NCI-H1694 (cell line): ENCODE data around the gene RPA3.

Experiments
- DNase-seq: peaks from one replicate; lab custom pipeline; 2025; lab: John Stamatoyannopoulos, UW

The RPA3 gene

DNA sequence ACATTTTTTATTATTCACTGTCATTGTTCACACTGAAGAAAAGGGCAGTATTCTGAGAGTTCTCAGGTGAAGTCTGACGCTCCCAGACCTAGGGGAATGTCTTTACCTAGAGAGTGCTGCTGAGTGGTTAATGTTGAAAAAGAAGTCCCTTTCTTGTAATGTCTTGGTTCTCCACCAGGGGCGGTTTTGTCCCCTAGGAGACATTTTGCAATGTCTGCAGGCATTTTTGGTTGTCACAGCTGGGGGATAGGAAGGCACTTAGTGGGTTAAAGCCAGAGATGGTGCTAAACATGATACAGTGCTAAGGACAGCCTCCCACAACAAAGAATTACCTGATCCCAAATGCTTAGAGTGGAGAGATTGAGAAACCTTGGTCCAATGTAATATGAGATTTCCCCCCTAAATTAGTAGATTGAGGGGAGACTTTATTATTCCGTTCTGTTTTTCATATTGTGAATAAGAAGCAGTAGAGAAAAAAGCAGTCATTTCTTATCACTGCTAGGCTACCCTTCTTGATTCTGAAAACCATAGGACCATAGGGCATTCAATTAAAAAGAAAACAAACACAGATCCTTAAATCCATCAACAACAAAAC is 64.7 kb downstream of the RPA3 start:
- peak; percentile 19 for DNase-seq

- no peak for DNase-seq
Measured at GRCh38 chr7:7652798-7653540, 65.4 kb downstream of the RPA3 start.

- no peak for DNase-seq
Measured at GRCh38 chr7:7651479-7651878, 66.9 kb downstream of the RPA3 start.

DNA sequence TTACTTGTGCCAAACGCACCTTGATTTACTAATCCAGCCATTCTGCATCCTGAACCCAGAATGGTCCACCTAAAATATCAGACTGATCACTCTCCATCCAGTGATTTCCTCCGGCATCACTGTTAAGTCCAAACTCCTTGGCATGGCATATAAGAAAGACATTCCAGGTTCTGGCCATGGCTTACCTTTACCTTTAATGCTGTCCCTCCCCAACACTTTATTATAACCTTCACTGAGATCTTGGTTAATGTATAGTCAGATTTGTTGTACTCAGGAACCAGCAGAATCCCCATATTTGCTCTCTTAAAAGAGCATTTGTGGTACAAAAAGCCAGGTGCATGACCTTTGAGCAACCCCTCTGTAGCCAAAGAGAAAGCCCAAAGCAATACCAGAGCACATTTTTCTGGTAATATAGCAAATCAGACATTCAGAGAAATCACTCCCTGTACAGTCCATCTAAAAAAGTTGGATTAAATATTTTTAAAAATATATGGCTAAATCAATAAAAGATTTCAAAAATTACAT is 67.7 kb downstream of the RPA3 start:
- DNase-seq: no peak

DNA sequence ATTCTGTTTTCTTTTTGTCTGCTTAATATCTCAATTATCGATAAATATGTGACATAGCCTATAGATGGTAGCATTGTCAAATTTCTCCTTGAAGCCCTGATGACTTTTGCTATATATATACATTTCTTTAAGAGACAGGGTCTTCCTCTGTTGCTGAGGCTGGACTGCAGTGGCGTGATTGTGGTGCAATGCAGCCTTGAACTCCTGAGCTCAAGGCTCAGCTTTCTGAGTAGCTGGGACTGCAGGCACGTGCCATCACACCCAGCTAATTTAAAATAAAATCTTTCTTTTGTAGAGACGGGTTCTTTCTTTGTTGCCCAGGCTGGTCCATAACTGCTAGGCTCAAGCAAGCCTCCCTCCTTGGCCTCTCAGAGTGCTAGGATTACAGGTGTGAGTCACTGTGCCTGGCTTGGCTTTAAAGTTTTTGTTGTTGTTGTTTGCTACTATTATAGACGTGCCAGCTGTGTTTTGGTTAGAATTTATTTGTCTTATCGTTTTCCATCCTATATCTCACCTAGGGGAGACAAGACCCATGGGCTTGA is 70.8 kb downstream of the RPA3 start:
- DNase-seq: no peak

DNA sequence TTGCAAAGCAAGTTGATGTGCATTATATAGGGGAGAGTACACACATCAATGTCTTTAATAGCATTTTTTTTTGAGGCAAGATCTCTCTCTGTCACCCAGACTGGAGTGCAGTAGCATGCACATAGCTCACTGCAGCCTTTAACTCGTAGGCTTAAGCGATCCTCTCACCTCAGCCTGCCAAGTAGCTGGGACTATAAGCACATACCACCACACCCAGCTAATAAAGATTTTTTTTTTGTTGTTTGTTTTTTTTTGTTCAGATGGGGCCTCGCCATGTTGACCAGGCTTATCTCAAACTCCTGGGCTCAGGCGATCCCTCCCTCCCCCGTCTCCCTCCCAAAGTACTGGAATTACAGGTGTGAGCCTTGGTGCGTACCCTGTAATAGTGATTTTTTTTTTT is 76.3 kb downstream of the RPA3 start:
- DNase-seq: no peak

DNA sequence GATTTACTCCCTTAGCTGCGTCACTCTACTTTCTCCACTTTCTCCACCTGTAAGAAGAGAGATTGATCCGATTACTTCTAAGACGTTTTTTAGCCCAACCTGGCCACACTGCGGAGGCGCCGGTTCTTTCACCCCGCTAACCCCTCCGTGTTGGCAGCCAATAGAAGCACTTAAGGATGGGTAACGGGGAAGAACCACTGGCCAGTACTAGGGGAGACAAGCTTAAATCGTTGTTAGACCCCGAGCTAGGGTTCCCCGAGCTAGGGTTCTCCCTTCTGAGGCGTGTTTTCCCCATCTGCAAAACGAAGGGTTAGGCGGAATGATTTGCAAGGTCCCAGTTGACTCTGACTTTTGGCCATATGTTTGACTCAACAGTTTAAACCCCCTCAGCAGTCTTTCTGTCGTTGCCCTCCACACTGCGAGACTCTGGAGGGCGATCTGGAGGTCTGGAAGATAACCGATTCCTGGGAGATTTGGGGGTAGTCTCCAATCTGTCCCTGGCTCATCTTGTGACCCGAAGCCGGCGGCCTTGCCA is 77.2 kb downstream of the RPA3 start:
- DNase-seq: peak; percentile 7

GRCh38 chr7:7640221-7641128 is 77.9 kb downstream of the RPA3 start, which contains the start of gene UMAD1:
TSS of gene UMAD1 (plus strand) at chr7:7640752. CDS start at chr7:7673372, 32,620 bp downstream.
- DNase-seq: peak; percentile 99

DNA sequence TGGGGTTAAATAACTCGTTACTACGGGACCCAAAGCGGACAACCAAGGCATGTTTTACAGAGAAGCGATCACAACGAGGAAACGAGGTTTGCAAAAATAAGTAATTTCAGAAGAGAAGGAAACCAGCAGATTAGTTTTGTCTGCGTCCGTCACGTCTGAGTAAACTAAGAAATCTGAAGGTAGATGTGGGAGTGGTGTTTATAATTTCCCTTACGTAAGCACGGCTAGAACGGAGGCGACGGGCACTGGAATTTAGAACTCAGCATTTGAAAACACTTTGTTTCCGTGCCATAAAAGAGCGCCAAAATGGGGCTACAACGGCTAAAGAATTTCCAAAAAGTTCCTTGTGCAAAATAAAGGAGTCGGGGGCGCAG is 78.6 kb downstream of the RPA3 start:
- DNase-seq: no peak

- DNase-seq: no peak
Measured at GRCh38 chr7:7639421-7639820, 79.0 kb downstream of the RPA3 start.

DNA sequence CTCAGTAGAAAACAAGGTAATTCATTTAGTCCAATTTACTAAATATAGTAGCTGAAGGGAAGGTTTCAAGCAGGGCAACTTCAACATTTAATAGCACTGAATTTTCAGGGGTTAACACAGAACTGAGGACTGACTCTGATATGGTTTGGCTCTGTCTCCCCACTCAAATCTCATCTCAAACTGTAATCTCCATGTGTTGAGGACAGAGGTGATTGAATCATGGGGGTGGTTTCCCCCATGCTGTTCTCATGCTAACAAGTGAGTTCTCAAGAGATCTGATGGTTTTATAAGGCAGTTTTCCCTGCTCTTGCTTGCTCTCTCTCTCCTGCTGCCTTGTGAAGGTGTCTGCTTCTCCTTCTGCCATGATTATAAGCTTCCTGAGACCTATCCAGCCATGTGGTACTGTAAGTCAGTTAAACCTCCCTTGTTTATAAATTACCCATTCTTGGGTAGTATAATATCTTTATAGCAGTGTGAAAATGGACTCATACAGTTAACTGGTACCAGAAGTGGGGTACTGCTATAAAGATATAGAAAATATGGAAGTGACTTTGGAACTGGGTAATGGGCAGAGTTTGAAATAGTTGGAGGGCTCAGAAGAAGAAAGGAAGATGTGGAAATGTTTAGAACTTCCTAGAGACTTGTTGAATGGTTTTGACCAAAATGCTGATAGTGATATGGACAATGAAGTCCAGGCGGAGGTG is 87.6 kb downstream of the RPA3 start:
- no peak for DNase-seq

GRCh38 chr7:7628476-7628875 is 89.9 kb downstream of the RPA3 start:
- DNase-seq: no peak

DNA sequence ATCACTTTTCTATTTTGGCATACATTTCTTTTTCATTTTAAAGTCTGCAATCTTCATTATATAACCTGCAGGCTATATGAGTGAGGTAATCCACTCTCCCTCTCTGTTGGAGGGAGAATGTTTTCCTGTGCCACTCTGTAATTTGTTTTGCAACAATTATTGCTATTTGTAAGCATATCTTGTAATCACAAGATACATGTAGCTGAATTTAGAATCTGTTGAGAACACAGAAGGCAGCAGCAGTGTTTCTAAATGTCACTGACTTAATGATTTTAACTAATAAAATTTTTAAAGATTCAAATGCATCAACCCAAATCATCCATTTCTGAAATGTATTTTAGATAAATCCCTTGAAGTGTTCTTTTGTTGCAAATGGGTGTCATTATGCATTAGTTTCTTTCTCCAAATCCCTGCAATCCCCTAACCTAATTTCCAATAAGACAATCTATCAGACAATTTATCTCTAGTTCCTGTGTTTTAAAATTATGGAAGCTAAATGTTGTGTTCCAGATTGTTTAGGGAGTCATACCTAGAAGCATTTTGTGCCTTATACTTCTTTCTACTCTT is 97.7 kb downstream of the RPA3 start:
- no peak for DNase-seq

DNA sequence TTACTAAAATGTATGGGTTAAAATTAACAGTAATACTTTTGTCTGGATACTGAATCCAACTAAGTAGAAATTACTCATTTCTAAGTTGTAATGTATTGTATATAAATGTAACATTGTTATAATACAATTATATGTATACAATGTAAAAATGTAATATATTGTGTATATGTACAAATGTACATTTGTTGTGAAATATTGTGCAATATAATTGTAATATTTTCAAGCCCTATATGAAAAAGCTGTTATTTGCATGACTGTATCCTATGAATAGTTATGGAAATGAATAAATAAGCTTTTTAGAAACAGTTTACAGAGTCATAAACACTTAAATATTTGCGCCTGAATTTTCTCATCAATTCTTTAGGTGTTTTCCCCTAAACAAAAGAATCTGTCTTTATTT is 98.2 kb downstream of the RPA3 start:
- no peak for DNase-seq

GRCh38 chr7:7618410-7618809 is 100.0 kb downstream of the RPA3 start:
- no peak for DNase-seq

GRCh38 chr7:7617550-7617949 is 100.9 kb downstream of the RPA3 start:
- no peak for DNase-seq

DNA sequence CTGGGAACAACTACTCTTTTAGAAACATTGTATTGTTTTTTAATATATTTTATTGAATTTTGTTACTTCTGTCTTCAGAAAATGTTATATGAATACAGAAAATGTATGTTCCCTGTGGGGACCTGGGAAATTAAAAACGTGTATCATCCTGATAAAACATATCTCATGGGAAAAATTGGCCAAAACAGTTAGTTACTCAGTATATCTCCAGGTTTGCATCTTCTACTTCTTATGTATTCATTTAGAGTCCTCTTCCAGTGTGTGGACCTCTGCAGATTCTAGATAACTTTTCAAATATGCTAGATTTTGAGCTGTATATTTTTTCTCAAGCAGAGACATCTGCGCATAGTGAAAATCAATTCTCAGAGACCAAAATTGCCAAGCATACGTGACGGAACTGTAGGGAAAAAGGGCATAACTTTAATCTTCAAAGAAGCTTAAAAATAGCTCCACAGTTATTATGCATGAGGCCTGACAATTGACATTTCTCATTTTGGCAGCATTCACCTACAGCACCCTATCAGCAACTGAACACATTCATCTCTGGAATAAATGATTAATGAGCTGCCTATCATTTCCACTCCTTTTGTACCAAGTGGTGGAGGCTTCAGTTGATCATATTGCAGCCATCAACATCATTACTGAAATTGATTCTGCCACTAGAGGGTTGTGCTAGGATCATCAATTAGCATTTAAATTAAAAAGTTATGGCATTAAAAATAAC is 104.2 kb downstream of the RPA3 start:
- DNase-seq: no peak

DNA sequence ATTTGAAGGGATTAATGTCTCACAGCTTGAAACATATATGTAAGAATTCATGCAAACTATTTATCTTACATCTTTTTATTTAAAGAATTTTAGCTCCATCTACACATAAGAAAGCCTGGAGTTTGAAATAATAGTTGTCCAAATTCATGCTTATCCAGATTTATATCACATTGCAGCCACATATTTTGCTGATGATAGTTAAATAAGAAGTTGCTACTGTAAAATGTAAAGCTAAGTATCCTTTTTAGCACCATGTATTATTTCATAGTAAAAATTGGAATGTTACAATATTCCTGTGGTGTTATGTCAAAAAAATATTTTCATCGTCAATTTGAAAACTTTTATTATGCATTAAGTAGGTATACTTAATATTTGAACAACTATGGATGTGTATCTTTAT is 105.2 kb downstream of the RPA3 start:
- DNase-seq: no peak

GRCh38 chr7:7612519-7612918 is 105.9 kb downstream of the RPA3 start:
- no peak for DNase-seq

GRCh38 chr7:7609330-7609729 is 109.1 kb downstream of the RPA3 start:
- DNase-seq: no peak
